IMR-90 (cell line): Measurements from ENCODE around the gene USP43. TPM values are rescaled to one million over a fixed set of nuclear protein-coding genes. Genes with fewer than 3 reads are reported as not detected.

Source experiments
- ATAC-seq: fragments of 200-7000 bp; cut with Tn5 transposase; 2 replicates; pipeline ENCODE4 v1.9.1; 2020; ENCODE audit warnings: low read depth, mild to moderate bottlenecking, moderate library complexity
- BruUV-seq: library from RNA; stranded (reverse); fragments of 400-500 nt; replicated peaks from 2 replicates; lab custom pipeline; 2021; lab: Mats Ljungman, UMichigan
- CTCF ChIA-PET: fragments of 300-600 bp; formaldehyde crosslinking; extraction: SDS; loops from one replicate; lab custom pipeline; 2021; ENCODE audit warnings: antibody characterized with exemption; lab: Yijun Ruan, JAX
- POLR2A ChIA-PET: fragments of 300-600 bp; sonication (Branson Sonifier 250); formaldehyde crosslinking; loops from one replicate; lab custom pipeline; 2022; ENCODE audit warnings: antibody characterized with exemption; ENCODE audit not compliant: unreplicated experiment; lab: Charles Lee
- DNase-seq: peaks from one replicate; pipeline ENCODE4 v3.0.0; 2013
- H2AFZ ChIP-seq: replicated peaks from 2 replicates; pipeline ENCODE3; 2013; ENCODE audit warnings: low read length, mild to moderate bottlenecking; ENCODE audit not compliant: poor library complexity
- H2AK5ac ChIP-seq: 2 replicates; pipeline ENCODE4 v1.6.1; 2013; ENCODE audit warnings: low read depth, low read length, inconsistent platforms
- H2AK9ac ChIP-seq: replicated peaks from 2 replicates; pipeline ENCODE3; 2013; ENCODE audit warnings: mild to moderate bottlenecking, low read depth, low read length, moderate library complexity; ENCODE audit not compliant: poor library complexity
- H2BK120ac ChIP-seq: 2 replicates; pipeline ENCODE4 v1.6.1; 2013; ENCODE audit warnings: low read depth, low read length, inconsistent platforms
- H2BK15ac ChIP-seq: 3 replicates; pipeline ENCODE4 v1.6.1; 2013; ENCODE audit warnings: low read depth, low read length, inconsistent platforms
- H2BK20ac ChIP-seq: 2 replicates; pipeline ENCODE4 v1.6.1; 2013; ENCODE audit warnings: low read depth, mild to moderate bottlenecking, inconsistent platforms, low read length, moderate library complexity
- H2BK5ac ChIP-seq: 2 replicates; pipeline ENCODE4 v1.6.1; 2013; ENCODE audit warnings: mild to moderate bottlenecking, low read depth, low read length, inconsistent platforms; ENCODE audit not compliant: poor library complexity, severe bottlenecking
- H3K14ac ChIP-seq: replicated peaks from 2 replicates; pipeline ENCODE4 v1.6.1; 2013; ENCODE audit warnings: low read depth, low read length, inconsistent platforms
- H3K18ac ChIP-seq: 2 replicates; pipeline ENCODE4 v1.6.1; 2013; ENCODE audit warnings: low read depth, low read length, control low read depth
- H3K23ac ChIP-seq: 2 replicates; pipeline ENCODE4 v1.6.1; 2013; ENCODE audit warnings: low read depth, low read length, inconsistent platforms
- H3K27ac ChIP-seq: 2 replicates; pipeline ENCODE4 v1.5.1; 2013; ENCODE audit warnings: mild to moderate bottlenecking, control low read depth, low read length; ENCODE audit not compliant: insufficient read depth
- H3K27me3 ChIP-seq: 2 replicates; pipeline ENCODE4 v1.6.1; 2013; ENCODE audit warnings: low read length; ENCODE audit not compliant: control insufficient read depth, insufficient read depth
- H3K36me3 ChIP-seq: 2 replicates; pipeline ENCODE4 v1.6.1; 2013; ENCODE audit warnings: low read length, mixed read lengths; ENCODE audit not compliant: control insufficient read depth, insufficient read depth
- H3K4ac ChIP-seq: 2 replicates; pipeline ENCODE4 v1.6.1; 2013; ENCODE audit warnings: low read depth, low read length, inconsistent platforms
- H3K4me1 ChIP-seq: 2 replicates; pipeline ENCODE4 v1.6.1; 2013; ENCODE audit warnings: low read length, mixed read lengths; ENCODE audit not compliant: control insufficient read depth, insufficient read depth
- H3K4me2 ChIP-seq: 2 replicates; pipeline ENCODE4 v1.6.1; 2013; ENCODE audit warnings: low read depth, mild to moderate bottlenecking, control low read depth, low read length, moderate library complexity
- H3K4me3 ChIP-seq: 2 replicates; pipeline ENCODE4 v1.5.1; 2013; ENCODE audit warnings: low read depth, mild to moderate bottlenecking, control low read depth, low read length, moderate library complexity; ENCODE audit not compliant: insufficient read depth
- H3K56ac ChIP-seq: 2 replicates; pipeline ENCODE4 v1.6.1; 2013; ENCODE audit warnings: low read length, inconsistent platforms; ENCODE audit not compliant: insufficient read depth; ENCODE audit errors: extremely low read depth
- H3K79me1 ChIP-seq, 2 experiments: 2 replicates each; pipeline ENCODE4 v1.6.1; 2013; ENCODE audit warnings: low read length in 2 of 2, inconsistent platforms in 1 of 2, low read depth in 1 of 2
- H3K9ac ChIP-seq: 2 replicates; pipeline ENCODE4 v1.6.1; 2013; ENCODE audit warnings: low read depth, low read length, control low read depth
- H3K9me1 ChIP-seq: 2 replicates; pipeline ENCODE4 v1.6.1; 2013; ENCODE audit warnings: low read length, inconsistent platforms; ENCODE audit not compliant: insufficient read depth
- H3K9me3 ChIP-seq: 2 replicates; pipeline ENCODE4 v1.6.1; 2013; ENCODE audit warnings: low read length; ENCODE audit not compliant: control insufficient read depth, insufficient read depth
- H4K20me1 ChIP-seq: 2 replicates; pipeline ENCODE4 v1.6.1; 2013; ENCODE audit warnings: low read length, inconsistent platforms; ENCODE audit not compliant: insufficient read depth
- H4K5ac ChIP-seq: 2 replicates; pipeline ENCODE4 v1.6.1; 2013; ENCODE audit warnings: mild to moderate bottlenecking, low read depth, low read length, control low read depth
- H4K8ac ChIP-seq, 2 experiments: 2 replicates each; pipeline ENCODE4 v1.6.1; 2013; ENCODE audit warnings: low read depth in 2 of 2, low read length in 2 of 2, control low read depth in 1 of 2, inconsistent platforms in 1 of 2
- H4K91ac ChIP-seq: 2 replicates; pipeline ENCODE4 v1.6.1; 2013; ENCODE audit warnings: low read depth, low read length, inconsistent platforms; ENCODE audit not compliant: insufficient read depth
- CEBPB ChIP-seq: IDR thresholded peaks from 2 replicates; pipeline ENCODE4 v1.6.1; 2012; ENCODE audit warnings: low read depth, low read length, improper control_type of control experiment
- FOS ChIP-seq: fragments of 150-350 bp; IDR thresholded peaks from 2 replicates; pipeline ENCODE4 v1.6.1; 2016; ENCODE audit warnings: low read depth, low read length
- WGBS, 2 experiments: methylation state at CpG; one replicate each; pipeline versions ENCODE4 v1.1.5 to v1.1.7; 2013; ENCODE audit warnings: missing lambda C conversion rate in 2 of 2; ENCODE audit not compliant: insufficient read length in 1 of 2; ENCODE audit errors: extremely low coverage in 2 of 2; 5-methylcytosine and 5-hydroxymethylcytosine counted together
- dilution Hi-C: fragments of 300-500 bp; cut with HindIII; formaldehyde crosslinking; loops from one replicate; pipeline ENCODE4 v1.14.3; 2018; ENCODE audit warnings: low sequenced_read_pairs; ENCODE audit not compliant: unreplicated experiment
- in situ Hi-C: fragments of 300-500 bp; cut with MboI; formaldehyde crosslinking; loops from 3 replicates; pipeline ENCODE4 v1.14.3; 2019; ENCODE audit warnings: low sequenced_read_pairs, inconsistent platforms, mixed read lengths
- intact Hi-C: fragments of 100-400 bp; cut with micrococcal nuclease; formaldehyde crosslinking; loops from 2 replicates; pipeline ENCODE4 v1.10.0; 2022
- polyA plus RNA-seq, 3 experiments: library from polyadenylated mRNA; depleted of rRNA; stranded (reverse); fragments of >200 nt; gene quantifications; 2 replicates each; pipeline ENCODE4 v1.2.3, GENCODE V29; 2012; ENCODE audit warnings: low replicate concordance in 1 of 3
- total RNA-seq: library from RNA; depleted of rRNA; stranded (reverse); fragments of >200 nt; gene quantifications from 2 replicates; pipeline ENCODE4 v1.2.3, GENCODE V29; 2012

Gene USP43
- total and polyA plus RNA-seq, 2 of the 4 experiments (the other 2 are of a cell fraction): not detected

DNA sequence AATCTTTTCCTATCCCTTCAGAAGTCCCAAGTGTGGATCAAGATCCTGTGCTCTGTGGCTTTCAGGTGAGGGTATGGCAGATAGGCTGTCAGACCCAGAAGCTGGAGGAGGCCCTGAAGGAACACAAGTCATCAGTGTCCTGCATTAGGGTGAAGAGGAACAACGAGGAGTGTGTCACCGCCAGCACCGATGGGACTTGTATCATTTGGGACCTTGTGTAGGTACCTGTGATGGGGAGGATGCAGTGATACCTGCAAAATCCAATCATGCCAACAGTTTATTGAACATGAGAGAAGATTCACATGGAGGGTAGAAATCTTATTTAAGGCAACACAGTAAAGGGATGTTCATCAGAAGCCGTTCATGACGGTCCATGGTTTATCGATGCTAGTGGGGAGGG is 10.0 kb upstream of the USP43 start:
- dilution Hi-C loops: no loop called here

More for the DNA sequence above, 10.0 kb upstream of the USP43 start:
- Histone ChIP-seq H3K18ac (no peak overlapping the region), H4K91ac (no peak overlapping the region), H3K4me1 (no peaks in the 10 kb centered on the region), H2BK5ac (no peak overlapping the region), H3K56ac (no peak overlapping the region), H3K4me2 (no peak overlapping the region), H3K79me1 (no peaks in the 10 kb centered on the region), H3K4me3 (no peak overlapping the region), H3K9me3 (peaks cover 12% of the 10 kb centered on the region), H2AK5ac (no peak overlapping the region), H2BK120ac (no peak overlapping the region), H3K27ac (no peak overlapping the region), H3K4ac (no peak overlapping the region), H2AK9ac (no peak overlapping the region), H3K9ac (no peak overlapping the region), H2BK20ac (no peak overlapping the region), H4K8ac (no peak overlapping the region), H2AFZ (no peak overlapping the region), H2BK15ac (no peak overlapping the region), H3K23ac (no peak overlapping the region), H3K14ac (no peak overlapping the region), H4K5ac (no peak overlapping the region), H3K27me3 (no peaks in the 10 kb centered on the region), H3K36me3 (no peaks in the 10 kb centered on the region), H4K20me1 (no peaks in the 10 kb centered on the region), H3K9me1 (no peaks in the 10 kb centered on the region)
- WGBS, 2 experiments: 80% methylated on average over 1 of the region's 6 CpGs; no CpG with 5 or more reads in 1 of the 2 experiments
- no peak for ATAC-seq
- in situ Hi-C loops: no loop called here
- POLR2A ChIA-PET: no interaction called here
- TF ChIP-seq FOS (no peak), CEBPB (no peak)
- DNase-seq: no peak
- CTCF ChIA-PET: no interaction called here
- BruUV-seq: no TSS peak
- intact Hi-C loops: no loop called here
